Right ventricle myocardium inferior (tissue), 1 donor: ENCODE data around the gene PLRG1. TPM values are rescaled to one million over a fixed set of nuclear protein-coding genes. Genes with fewer than 3 reads are reported as not detected.

ENCODE experiments used
- ATAC-seq: fragments of 200-7000 bp; cut with Tn5 transposase; one replicate; pipeline ENCODE4 v1.9.1; 2020; ENCODE audit warnings: mild to moderate bottlenecking, moderate library complexity
- DNase-seq: peaks from one replicate; pipeline ENCODE4 v3.0.0; 2021; ENCODE audit errors: missing footprints
- intact Hi-C: fragments of 100-400 bp; cut with DNase I; formaldehyde crosslinking; loops from one replicate; pipeline ENCODE4 v1.11.0; 2022
- total RNA-seq: library from RNA; stranded (reverse); fragmentation: NEBNext Ultra II Directional; extraction: Animal tissue kit (Norgen Biotek cat#: 25700); gene quantifications from one replicate; pipeline ENCODE4 v1.2.1, GENCODE V29; 2021
- donor health status: DM: no; HTN: yes; CAD: no; lungs with severe emphysema.

PLRG1 gene
- total RNA-seq, 1 donor from 2014 or later, result 36.2 TPM

DNA sequence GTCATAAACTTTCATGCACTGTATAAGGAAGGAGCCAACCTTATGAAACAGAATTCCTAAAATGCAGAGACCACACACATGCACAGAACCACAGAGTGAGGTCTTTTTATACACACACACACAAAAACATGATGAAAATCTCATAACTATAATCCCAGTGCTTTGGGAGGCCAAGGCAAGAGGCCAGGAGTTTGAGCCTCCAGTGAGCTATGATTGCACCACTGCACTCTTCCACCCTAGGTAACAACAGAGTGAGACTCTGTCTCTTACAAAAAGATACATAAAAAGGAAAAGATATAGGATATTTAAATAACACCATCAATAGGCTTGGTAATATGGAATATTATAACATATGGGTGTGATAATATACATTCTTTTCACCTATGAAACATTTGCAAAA is 29.7 kb upstream of the PLRG1 start:
- no peak for ATAC-seq
- intact Hi-C loops, result no loop called here
- DNase-seq, result no peak

DNA sequence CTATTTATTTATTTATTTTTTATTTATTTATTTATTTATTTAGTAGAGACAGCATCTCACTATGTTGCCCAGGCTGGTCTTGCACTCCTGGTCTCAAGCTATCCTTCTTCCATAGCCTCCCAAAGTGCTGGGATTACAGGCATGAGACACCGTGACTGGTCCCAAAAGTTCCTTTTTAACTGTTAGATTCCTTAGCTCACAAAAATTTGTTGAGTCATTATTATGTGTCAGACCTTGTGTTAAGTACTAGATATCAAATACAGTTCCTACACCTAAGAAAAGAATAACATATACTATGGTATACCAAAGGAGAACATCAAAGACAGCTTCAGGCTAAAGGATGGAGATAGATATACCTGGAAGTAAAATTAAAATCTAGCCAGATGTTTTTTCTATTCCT is 28.7 kb upstream of the PLRG1 start:
- DNase-seq (no peak), ATAC-seq (no peak)
- intact Hi-C loops, result no loop called here

DNA sequence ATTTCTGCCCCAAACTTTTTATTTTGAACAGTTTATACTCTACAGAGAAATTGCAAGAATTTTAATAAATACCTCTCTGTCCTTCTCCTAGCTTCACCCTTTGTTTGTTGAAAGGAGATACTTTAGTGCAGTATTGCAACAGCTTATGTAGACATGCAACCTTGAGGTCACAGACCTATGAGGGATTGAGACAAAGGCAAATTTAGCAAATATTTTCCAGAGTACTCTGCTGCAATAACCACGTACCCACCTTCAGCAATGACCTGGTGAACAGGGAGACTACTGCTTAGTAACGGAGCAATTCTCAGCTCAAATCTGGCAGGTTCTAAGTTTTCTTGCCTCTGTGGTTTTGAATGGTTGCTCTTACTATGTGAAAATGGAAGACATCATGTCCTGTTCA is 27.1 kb upstream of the PLRG1 start:
- ATAC-seq (no peak), DNase-seq (no peak)
- intact Hi-C loops, result no loop called here

DNA sequence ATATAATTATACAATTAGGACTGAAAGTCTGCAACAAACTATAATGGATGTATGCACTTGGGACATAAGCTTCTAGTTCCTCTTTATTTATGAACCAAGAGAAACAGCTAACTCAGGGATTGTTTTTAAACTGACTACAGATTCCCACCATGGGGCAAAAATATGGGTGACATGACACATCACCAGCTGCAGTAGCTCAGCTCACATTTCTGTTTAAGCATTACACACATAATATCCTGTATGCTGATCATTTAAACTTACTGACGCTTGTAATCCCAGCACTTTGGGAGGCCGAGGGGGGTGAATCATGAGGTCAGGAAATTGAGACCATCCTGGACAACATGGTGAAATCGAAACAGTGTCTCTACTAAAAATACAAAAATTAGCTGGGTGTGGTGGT is 24.1 kb upstream of the PLRG1 start:
- ATAC-seq (no peak), DNase-seq (no peak)
- intact Hi-C loops, result no loop called here

DNA sequence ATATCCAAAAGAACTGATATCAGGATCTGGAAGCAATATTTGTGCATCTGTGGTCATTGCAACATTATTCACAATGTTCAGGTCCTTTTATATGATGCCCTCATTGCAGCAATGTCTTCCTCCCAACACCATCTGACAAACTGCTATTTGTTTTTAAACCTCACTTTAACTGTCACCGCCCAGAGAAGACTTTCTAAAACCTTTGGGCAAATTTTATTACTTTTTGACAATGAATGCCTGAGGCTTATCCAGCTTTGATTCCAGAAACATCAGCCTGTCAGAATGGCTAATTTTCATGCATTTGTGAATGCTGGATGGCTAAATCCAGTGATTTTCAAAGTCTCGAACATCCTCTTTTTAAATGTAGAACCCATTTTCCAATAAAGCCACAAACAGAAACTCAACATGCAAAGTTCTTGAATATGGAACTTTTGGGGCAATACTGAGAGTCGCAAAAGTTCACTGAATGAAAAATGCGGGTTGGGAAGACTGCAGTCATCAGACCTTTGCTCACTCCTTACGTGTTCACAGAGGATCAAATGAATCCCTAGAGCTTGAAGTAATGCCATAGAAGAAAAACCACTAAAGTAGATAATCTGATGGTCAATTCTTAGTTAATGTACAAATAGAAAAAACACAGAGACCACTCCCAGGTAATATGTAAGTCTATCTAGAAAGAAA is 23.1 kb upstream of the PLRG1 start:
- DNase-seq, result no peak
- ATAC-seq, result no peak
- intact Hi-C loops, result no loop called here

DNA sequence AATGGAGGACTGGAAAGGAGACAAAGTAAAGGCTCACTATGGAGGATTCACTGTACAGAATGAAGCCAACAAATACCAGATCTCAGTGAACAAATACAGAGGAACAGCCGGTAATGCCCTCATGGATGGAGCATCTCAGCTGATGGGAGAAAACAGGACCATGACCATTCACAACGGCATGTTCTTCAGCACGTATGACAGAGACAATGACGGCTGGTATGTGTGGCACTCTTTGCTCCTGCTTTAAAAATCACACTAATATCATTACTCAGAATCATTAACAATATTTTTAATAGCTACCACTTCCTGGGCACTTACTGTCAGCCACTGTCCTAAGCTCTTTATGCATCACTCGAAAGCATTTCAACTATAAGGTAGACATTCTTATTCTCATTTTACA is 19.4 kb upstream of the PLRG1 start:
- no peak for ATAC-seq
- no peak for DNase-seq
- intact Hi-C loops, result no loop called here

DNA sequence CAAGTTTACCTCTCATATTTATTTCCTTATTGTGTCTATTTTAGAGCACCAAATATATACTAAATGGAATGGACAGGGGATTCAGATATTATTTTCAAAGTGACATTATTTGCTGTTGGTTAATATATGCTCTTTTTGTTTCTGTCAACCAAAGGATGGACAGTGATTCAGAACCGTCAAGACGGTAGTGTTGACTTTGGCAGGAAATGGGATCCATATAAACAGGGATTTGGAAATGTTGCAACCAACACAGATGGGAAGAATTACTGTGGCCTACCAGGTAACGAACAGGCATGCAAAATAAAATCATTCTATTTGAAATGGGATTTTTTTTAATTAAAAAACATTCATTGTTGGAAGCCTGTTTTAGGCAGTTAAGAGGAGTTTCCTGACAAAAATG is 18.8 kb upstream of the PLRG1 start:
- no peak for DNase-seq
- no peak for ATAC-seq

DNA sequence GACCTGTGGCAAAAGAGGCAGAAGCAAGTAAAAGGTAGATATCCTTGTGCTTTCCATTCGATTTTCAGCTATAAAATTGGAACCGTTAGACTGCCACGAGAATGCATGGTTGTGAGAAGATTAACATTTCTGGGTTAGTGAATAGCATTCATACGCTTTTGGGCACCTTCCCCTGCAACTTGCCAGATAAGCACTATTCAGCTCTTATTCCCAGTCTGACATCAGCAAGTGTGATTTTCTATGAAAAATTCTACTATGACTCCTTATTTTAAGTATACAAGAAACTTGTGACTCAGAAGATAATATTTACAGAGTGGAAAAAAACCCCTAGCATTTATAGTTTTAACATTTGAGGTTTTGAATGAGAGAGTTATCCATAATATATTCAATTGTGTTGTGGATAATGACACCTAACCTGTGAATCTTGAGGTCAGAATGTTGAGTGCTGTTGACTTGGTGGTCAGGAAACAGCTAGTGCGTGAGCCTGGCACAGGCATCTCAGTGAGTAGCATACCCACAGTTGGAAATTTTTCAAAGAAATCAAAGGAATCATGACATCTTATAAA is 16.5 kb upstream of the PLRG1 start:
- intact Hi-C loops, result no loop called here
- ATAC-seq, result no peak
- no peak for DNase-seq

More for the DNA sequence above, 18.8 kb upstream of the PLRG1 start:
- intact Hi-C loops, result no loop called here

DNA sequence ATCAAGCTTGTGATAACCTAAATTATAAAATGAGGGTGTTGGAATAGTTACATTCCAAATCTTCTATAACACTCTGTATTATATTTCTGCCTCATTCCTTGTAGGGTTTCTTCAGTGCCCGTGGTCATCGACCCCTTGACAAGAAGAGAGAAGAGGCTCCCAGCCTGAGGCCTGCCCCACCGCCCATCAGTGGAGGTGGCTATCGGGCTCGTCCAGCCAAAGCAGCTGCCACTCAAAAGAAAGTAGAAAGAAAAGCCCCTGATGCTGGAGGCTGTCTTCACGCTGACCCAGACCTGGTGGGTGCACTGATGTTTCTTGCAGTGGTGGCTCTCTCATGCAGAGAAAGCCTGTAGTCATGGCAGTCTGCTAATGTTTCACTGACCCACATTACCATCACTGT is 15.5 kb upstream of the PLRG1 start:
- ATAC-seq, result no peak
- intact Hi-C loops, result no loop called here
- no peak for DNase-seq

DNA sequence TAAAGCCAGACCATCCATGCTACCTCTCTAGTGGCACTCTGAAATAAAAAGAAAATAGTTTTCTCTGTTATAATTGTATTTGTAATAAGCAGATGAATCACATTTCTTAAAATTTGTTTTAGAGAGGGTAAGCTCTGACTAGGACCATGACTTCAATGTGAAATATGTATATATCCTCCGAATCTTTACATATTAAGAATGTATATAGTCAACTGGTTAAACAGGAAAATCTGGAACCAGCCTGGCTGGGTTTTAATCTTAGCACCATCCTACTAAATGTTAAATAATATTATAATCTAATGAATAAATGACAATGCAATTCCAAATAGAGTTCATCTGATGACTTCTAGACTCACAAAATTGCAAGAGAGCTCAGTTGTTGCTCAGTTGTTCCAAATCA is 14.1 kb upstream of the PLRG1 start:
- ATAC-seq, result no peak
- intact Hi-C loops, result no loop called here
- no peak for DNase-seq

DNA sequence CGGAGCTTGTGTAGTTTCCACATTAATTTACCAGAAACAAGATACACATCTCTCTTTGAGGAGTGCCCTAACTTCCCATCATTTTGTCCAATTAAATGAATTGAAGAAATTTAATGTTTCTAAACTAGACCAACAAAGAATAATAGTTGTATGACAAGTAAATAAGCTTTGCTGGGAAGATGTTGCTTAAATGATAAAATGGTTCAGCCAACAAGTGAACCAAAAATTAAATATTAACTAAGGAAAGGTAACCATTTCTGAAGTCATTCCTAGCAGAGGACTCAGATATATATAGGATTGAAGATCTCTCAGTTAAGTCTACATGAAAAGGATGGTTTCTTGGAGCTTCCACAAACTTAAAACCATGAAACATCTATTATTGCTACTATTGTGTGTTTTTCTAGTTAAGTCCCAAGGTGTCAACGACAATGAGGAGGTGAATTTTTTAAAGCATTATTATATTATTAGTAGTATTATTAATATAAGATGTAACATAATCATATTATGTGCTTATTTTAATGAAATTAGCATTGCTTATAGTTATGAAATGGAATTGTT is 12.6 kb upstream of the PLRG1 start, which contains the start of gene FGB:
FGB (plus strand) TSS at position 315 of the 558 bp plus-strand sequence; CDS start at position 323, 8 bp downstream.
- no peak for ATAC-seq
- intact Hi-C loops, result no loop called here
- no peak for DNase-seq

DNA sequence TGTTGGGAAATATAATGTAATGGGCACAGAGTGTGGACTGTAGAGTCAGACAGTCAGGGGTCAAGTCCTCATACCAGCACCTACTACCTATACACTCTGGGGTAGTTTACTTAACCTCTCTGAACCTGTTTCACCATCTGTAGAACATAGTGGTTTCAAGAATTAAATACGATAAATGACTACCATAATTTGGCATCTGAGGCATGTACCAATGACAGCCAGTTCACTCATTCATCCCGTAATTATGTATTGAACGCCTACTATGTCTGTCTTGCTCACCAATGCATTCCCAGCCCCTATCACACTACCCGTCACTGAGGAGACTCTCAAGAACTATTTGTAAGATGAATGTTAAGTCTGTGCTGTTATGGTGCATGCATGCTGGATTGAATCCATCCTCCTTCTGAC is 10.6 kb upstream of the PLRG1 start:
- intact Hi-C loops, result no loop called here
- no peak for ATAC-seq
- no peak for DNase-seq

DNA sequence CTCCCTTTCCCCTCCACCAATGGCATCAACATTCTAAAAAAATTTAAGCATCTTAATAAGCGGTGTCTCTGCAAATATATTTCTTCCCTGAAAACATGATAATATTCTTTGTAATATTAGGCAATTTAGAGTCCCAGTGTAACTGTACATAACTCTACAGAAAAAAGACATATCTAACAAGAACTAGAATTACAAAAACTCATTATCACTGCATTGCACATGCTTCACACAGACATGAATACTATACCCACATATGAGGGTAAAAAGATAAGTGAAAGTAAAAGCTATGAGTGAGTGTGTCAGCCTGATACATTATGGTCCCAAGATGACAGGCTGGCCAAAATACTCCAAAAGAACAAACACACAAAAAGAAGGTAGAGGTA is 10.2 kb upstream of the PLRG1 start:
- intact Hi-C loops, result no loop called here
- DNase-seq (no peak), ATAC-seq (no peak)

DNA sequence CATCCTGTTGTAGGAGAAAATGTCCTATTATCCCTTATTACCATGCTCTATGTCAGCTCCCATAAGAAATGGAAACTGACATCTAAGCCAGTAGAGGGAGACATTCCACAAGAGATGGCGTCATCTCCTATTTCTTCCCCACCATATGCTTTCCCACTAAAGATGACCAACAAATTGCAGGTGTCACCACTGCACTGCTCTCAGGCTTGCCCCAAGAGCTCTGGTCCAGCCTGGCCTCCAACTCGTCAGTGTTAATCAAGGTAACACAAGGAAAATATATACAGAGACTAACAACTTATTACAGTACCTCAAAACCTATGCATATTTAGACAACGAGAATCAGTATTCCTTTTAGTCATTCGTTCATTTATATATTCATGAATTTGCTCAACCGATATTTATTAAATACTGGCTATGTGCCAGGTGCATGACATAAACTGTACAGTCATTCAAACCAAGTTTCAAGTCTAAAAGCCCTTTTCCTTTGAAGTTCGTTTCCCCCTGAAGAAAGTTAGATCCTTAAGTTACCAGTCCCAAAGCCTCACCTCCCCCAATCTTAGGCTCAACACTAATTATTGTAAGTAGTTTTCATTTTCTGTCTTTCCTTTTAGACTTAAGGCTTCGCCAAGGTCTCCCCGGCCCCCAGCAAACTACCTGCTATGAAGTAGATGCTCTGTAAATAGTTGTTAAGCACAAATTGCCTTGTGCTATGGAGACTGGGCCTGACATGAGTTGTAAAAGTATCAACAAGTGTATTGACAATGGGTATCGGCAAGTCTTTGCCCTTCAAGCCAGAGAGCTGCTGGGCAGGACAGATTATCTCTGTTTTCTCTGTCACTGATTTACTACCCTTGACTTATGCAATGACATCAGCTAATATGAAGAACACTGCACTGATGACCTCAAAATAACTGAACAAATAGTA is 9.6 kb upstream of the PLRG1 start:
- DNase-seq (no peak), ATAC-seq (no peak)
- intact Hi-C loops, result no loop called here

DNA sequence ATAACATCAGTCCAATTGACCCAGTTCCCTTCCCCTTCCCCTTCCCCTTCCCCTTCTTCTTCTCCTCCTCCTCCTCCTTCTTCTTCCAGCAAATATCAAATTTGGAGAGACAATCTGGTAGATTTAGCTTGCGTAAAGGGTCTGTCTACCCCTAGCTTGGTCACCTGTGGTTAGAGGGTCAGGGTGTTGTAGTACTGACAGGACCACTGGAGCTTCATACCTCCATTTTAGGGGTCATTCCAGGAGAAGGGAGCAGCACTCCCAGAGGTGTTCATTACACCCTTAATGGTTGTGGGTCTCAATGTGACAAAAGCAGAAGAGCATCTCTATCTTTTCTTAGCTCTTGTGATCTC is 8.9 kb upstream of the PLRG1 start:
- ATAC-seq, result no peak
- DNase-seq, result no peak
- intact Hi-C loops, result no loop called here

DNA sequence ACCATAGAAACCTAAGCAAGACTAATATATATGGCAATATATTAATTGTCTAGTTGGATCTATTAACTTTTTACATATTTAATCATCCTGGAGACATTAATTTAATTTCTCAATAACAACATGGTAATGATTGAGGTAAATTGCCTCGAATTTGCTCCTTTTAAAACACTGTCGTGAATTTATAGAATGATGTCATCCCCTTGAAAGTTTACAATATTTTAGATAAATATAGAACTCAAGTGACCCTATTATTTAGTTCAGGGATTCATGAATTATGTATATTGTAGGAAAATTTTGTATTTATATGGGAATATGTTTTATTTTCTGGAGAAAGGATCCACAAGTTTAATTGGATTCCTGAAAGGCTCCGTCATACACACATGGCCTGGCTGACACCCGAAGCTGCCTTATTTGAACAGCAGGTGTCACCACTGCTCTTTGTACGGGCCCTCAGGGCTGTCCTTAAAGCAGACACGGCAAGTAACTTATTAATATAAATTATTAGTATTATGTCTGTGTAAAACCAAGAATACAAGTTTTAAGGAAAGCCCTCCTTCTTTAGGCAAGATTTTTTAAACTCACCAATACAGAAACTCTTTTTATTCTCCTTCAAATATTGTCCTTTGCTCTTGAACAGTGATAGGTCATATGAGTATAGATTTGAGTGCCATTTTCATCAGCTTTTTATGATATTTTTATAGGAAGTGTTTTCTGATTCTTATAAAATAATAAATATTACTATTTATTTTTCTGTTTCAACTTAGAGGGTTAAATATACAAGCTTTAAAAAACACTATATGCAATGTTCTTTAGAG is 1.9 kb upstream of the PLRG1 start:
- intact Hi-C loops, result loop anchor here (2.0 to 5.0 kb wide), 3 partner anchors 70 to 820 kb away; no protein-coding TSS in a partner anchor

DNA sequence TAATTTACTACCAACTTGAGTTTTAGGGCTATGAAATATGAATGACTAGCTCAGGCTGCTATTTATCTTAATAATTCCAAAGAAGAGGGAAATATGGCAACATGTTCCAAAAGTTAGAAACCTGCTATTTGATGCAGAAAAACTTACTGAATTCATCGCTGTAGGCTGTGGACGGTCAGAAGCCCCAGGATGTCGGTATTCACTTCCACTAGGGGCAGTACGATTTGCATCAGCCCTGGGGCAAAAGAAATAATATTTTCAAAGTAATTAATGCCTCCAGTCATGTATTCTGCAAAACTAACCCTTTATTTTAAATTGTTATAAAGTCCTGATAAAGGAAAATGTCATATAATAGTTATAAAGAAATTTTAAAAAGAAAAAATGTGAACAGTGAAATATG is 4.5 kb downstream of the PLRG1 start:
- intact Hi-C loops, result no loop called here
- no peak for ATAC-seq
- no peak for DNase-seq

More for the DNA sequence above, 1.9 kb upstream of the PLRG1 start:
- DNase-seq, result peak; percentile 78
- ATAC-seq, result peak; percentile 69

DNA sequence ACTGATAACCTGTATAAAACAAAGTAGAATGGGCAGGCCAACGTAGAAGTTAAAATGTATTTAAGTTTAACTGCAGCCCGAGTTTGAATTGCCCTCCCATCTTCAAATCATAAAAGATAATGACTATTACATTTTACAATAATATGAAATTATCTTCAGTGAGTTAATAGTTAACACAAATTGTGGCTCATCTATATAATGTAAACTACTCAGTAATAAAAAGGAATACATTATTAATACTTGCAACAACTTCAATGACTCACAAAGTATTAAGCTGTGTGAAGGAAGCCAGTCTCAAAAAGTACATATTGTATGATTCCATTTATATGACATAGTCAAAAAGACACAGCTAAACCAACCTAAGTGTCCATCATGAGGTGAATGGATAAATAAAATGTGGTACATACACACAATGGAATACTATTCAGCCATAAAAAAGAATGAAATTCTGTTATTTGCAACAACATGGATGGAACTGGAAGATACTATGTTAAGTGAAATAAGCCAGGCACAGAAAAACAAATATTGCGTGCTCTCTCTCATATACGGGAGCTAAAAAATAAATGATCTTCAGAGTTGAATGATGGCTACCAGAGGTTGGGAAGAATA is 7.8 kb downstream of the PLRG1 start:
- ATAC-seq (no peak), DNase-seq (no peak)
- intact Hi-C loops, result no loop called here
